ENCODE measurements around the gene RRP12.

RRP12 gene

GRCh38 chr10:97362310-97363033, 38.7 kb downstream of the RRP12 start:
- H3K4ac ChIP-seq (ENCODE audit: low read depth, low read length): no peak overlapping the region
- H3K79me1 ChIP-seq (ENCODE audit: low read length): no peaks in the 10 kb centered on the region
- H3K4me2 ChIP-seq (ENCODE audit: low read length): no peak overlapping the region
- no peak overlapping the region for H4K12ac ChIP-seq (ENCODE audit: low read depth, low read length)
- H3K4me3 ChIP-seq (ENCODE audit: low read depth, low read length): no peak overlapping the region
- H3K79me2 ChIP-seq (ENCODE audit: control insufficient read depth, insufficient read depth, low read length, poor library complexity): no peaks in the 10 kb centered on the region
- H3K14ac ChIP-seq (ENCODE audit: low read length): no peak overlapping the region
- no peak overlapping the region for H2BK12ac ChIP-seq (ENCODE audit: low read length)
- no peak for DNase-seq
- H4K91ac ChIP-seq (ENCODE audit: low read depth, low read length): no peak overlapping the region
- H3K23ac ChIP-seq (ENCODE audit: low read length): no peak overlapping the region
- H3K36me3 ChIP-seq (ENCODE audit: control insufficient read depth in 1 of 2, insufficient read depth in 2 of 2, low read length in 2 of 2): peaks cover 42 to 47% of the 10 kb centered on the region in 2 experiments
- H3K9me3 ChIP-seq (ENCODE audit: insufficient read depth, low read depth, low read length): peaks cover 2% of the 10 kb centered on the region
- no peak overlapping the region for H3K9ac ChIP-seq (ENCODE audit: low read length)
- no peak overlapping the region for H3K27ac ChIP-seq (ENCODE audit: low read depth, low read length)
- H2AK5ac ChIP-seq (ENCODE audit: low read length): no peak overlapping the region
- no peaks in the 10 kb centered on the region for H3K27me3 ChIP-seq (ENCODE audit: insufficient read depth, low read length)
- no peak overlapping the region for H2AFZ ChIP-seq (ENCODE audit: insufficient read depth, low read length, poor library complexity)
- no peak overlapping the region for H2BK120ac ChIP-seq (ENCODE audit: insufficient read depth, low read length, poor library complexity)
- no peak overlapping the region for H2BK5ac ChIP-seq (ENCODE audit: low read depth, low read length, poor library complexity)
- no CpG with 5 or more reads among the region's 11 CpGs for WGBS (ENCODE audit: extremely low coverage, insufficient coverage, insufficient read length)
- H3K4me1 ChIP-seq (ENCODE audit: control insufficient read depth in 1 of 2, insufficient read depth in 2 of 2, low read length in 2 of 2): peaks cover 0 to 3% of the 10 kb centered on the region in 2 experiments
- no peak overlapping the region for H3K18ac ChIP-seq (ENCODE audit: low read length)
- H4K8ac ChIP-seq (ENCODE audit: low read depth, low read length): no peak overlapping the region

- no peak overlapping the region for H3K18ac ChIP-seq (ENCODE audit: low read length)
Measured at GRCh38 chr10:97361537-97361901, 39.6 kb downstream of the RRP12 start.

GRCh38 chr10:97360705-97361536, 40.2 kb downstream of the RRP12 start:
- H2AK5ac ChIP-seq (ENCODE audit: low read length): no peak overlapping the region
- no peaks in the 10 kb centered on the region for H3K79me1 ChIP-seq (ENCODE audit: low read length)
- H2BK5ac ChIP-seq (ENCODE audit: low read depth, low read length, poor library complexity): no peak overlapping the region
- DNase-seq: peak in 1 of 2 donors; percentile 48
- no peak overlapping the region for H3K4me3 ChIP-seq (ENCODE audit: low read depth, low read length)
- no peak overlapping the region for H3K18ac ChIP-seq (ENCODE audit: low read length)
- no peak overlapping the region for H3K4me2 ChIP-seq (ENCODE audit: low read length)
- no peaks in the 10 kb centered on the region for H3K9me3 ChIP-seq (ENCODE audit: insufficient read depth, low read depth, low read length)
- H3K23ac ChIP-seq (ENCODE audit: low read length): no peak overlapping the region
- H3K36me3 ChIP-seq (ENCODE audit: control insufficient read depth in 1 of 2, insufficient read depth in 2 of 2, low read length in 2 of 2): peaks cover 45 to 46% of the 10 kb centered on the region in 2 experiments
- no peak overlapping the region for H3K14ac ChIP-seq (ENCODE audit: low read length)
- no peak overlapping the region for H3K4ac ChIP-seq (ENCODE audit: low read depth, low read length)
- no peak overlapping the region for H3K9ac ChIP-seq (ENCODE audit: low read length)
- no peak overlapping the region for H2BK12ac ChIP-seq (ENCODE audit: low read length)
- H4K91ac ChIP-seq (ENCODE audit: low read depth, low read length): no peak overlapping the region
- H4K8ac ChIP-seq (ENCODE audit: low read depth, low read length): no peak overlapping the region
- H2AFZ ChIP-seq (ENCODE audit: insufficient read depth, low read length, poor library complexity): no peak overlapping the region
- H2BK120ac ChIP-seq (ENCODE audit: insufficient read depth, low read length, poor library complexity): no peak overlapping the region
- H4K12ac ChIP-seq (ENCODE audit: low read depth, low read length): no peak overlapping the region
- H3K27me3 ChIP-seq (ENCODE audit: insufficient read depth, low read length): no peaks in the 10 kb centered on the region
- no peaks in the 10 kb centered on the region for H3K79me2 ChIP-seq (ENCODE audit: control insufficient read depth, insufficient read depth, low read length, poor library complexity)
- no peak overlapping the region for H3K27ac ChIP-seq (ENCODE audit: low read depth, low read length)
- H3K4me1 ChIP-seq (ENCODE audit: control insufficient read depth in 1 of 2, insufficient read depth in 2 of 2, low read length in 2 of 2): no peaks in the 10 kb centered on the region
- no CpG with 5 or more reads among the region's 11 CpGs for WGBS (ENCODE audit: extremely low coverage, insufficient coverage, insufficient read length)

More at GRCh38 chr10:97361537-97361901, 39.6 kb downstream of the RRP12 start:
- Histone ChIP-seq H3K27ac (ENCODE audit: low read depth, low read length) (no peak overlapping the region), H2BK5ac (ENCODE audit: low read depth, low read length, poor library complexity) (no peak overlapping the region), H3K4ac (ENCODE audit: low read depth, low read length) (no peak overlapping the region), H4K12ac (ENCODE audit: low read depth, low read length) (no peak overlapping the region), H3K79me2 (ENCODE audit: control insufficient read depth, insufficient read depth, low read length, poor library complexity) (no peaks in the 10 kb centered on the region), H3K9me3 (ENCODE audit: insufficient read depth, low read depth, low read length) (no peaks in the 10 kb centered on the region), H3K4me2 (ENCODE audit: low read length) (no peak overlapping the region), H3K27me3 (ENCODE audit: insufficient read depth, low read length) (no peaks in the 10 kb centered on the region), H4K91ac (ENCODE audit: low read depth, low read length) (no peak overlapping the region), H3K23ac (ENCODE audit: low read length) (no peak overlapping the region), H2BK12ac (ENCODE audit: low read length) (no peak overlapping the region), H2BK120ac (ENCODE audit: insufficient read depth, low read length, poor library complexity) (no peak overlapping the region), H4K8ac (ENCODE audit: low read depth, low read length) (no peak overlapping the region), H2AK5ac (ENCODE audit: low read length) (no peak overlapping the region), H3K36me3 (ENCODE audit: control insufficient read depth in 1 of 2, insufficient read depth in 2 of 2, low read length in 2 of 2) (peaks cover 45 to 46% of the 10 kb centered on the region in 2 experiments), H2AFZ (ENCODE audit: insufficient read depth, low read length, poor library complexity) (no peak overlapping the region), H3K79me1 (ENCODE audit: low read length) (no peaks in the 10 kb centered on the region), H3K4me3 (ENCODE audit: low read depth, low read length) (no peak overlapping the region), H3K4me1 (ENCODE audit: control insufficient read depth in 1 of 2, insufficient read depth in 2 of 2, low read length in 2 of 2) (no peaks in the 10 kb centered on the region), H3K14ac (ENCODE audit: low read length) (no peak overlapping the region), H3K9ac (ENCODE audit: low read length) (no peak overlapping the region)
- DNase-seq: no peak
- no CpG with 5 or more reads among the region's 11 CpGs for whole genome bisulfite sequencing (ENCODE audit: extremely low coverage, insufficient coverage, insufficient read length)

- no peaks in the 10 kb centered on the region for H3K79me1 ChIP-seq (ENCODE audit: low read length)
- no CpG with 5 or more reads among the region's 3 CpGs for WGBS (ENCODE audit: extremely low coverage, insufficient coverage, insufficient read length)
- no peak for DNase-seq
Measured at GRCh38 chr10:97358781-97359180, 42.4 kb downstream of the RRP12 start.

More at GRCh38 chr10:97358781-97359180, 42.4 kb downstream of the RRP12 start:
- Histone ChIP-seq H3K9me3 (ENCODE audit: insufficient read depth, low read depth, low read length) (no peaks in the 10 kb centered on the region), H3K4me3 (ENCODE audit: low read depth, low read length) (no peak overlapping the region), H3K23ac (ENCODE audit: low read length) (no peak overlapping the region), H2AFZ (ENCODE audit: insufficient read depth, low read length, poor library complexity) (no peak overlapping the region), H4K8ac (ENCODE audit: low read depth, low read length) (no peak overlapping the region), H2BK12ac (ENCODE audit: low read length) (no peak overlapping the region), H3K27me3 (ENCODE audit: insufficient read depth, low read length) (no peaks in the 10 kb centered on the region), H3K4me1 (ENCODE audit: control insufficient read depth in 1 of 2, insufficient read depth in 2 of 2, low read length in 2 of 2) (no peaks in the 10 kb centered on the region), H3K4ac (ENCODE audit: low read depth, low read length) (no peak overlapping the region), H3K27ac (ENCODE audit: low read depth, low read length) (no peak overlapping the region), H3K14ac (ENCODE audit: low read length) (no peak overlapping the region), H2AK5ac (ENCODE audit: low read length) (no peak overlapping the region), H4K91ac (ENCODE audit: low read depth, low read length) (no peak overlapping the region), H4K12ac (ENCODE audit: low read depth, low read length) (no peak overlapping the region), H2BK5ac (ENCODE audit: low read depth, low read length, poor library complexity) (no peak overlapping the region), H3K18ac (ENCODE audit: low read length) (no peak overlapping the region), H3K4me2 (ENCODE audit: low read length) (no peak overlapping the region), H3K79me2 (ENCODE audit: control insufficient read depth, insufficient read depth, low read length, poor library complexity) (no peaks in the 10 kb centered on the region), H3K36me3 (ENCODE audit: control insufficient read depth in 1 of 2, insufficient read depth in 2 of 2, low read length in 2 of 2) (peaks cover 41 to 43% of the 10 kb centered on the region in 2 experiments), H2BK120ac (ENCODE audit: insufficient read depth, low read length, poor library complexity) (no peak overlapping the region), H3K9ac (ENCODE audit: low read length) (no peak overlapping the region)
